Urinary bladder (tissue), 4 donors: ENCODE data around the gene MFSD6. TPM values are rescaled to one million over a fixed set of nuclear protein-coding genes. Genes with fewer than 3 reads are reported as not detected.
A peak's percentile ranks its signal among the peaks of the same experiment; 100 is the strongest.

Experiments used
- DNase-seq: peaks from one replicate; pipeline ENCODE4 v3.0.0-alpha.2; 2015; ENCODE audit errors: extremely low spot score
- H3K27ac ChIP-seq: one replicate; pipeline ENCODE4 v1.5.1; 2013; ENCODE audit warnings: low read depth, mild to moderate bottlenecking, moderate library complexity
- H3K36me3 ChIP-seq: one replicate; pipeline ENCODE4 v1.6.1; 2013; ENCODE audit warnings: mild to moderate bottlenecking, moderate library complexity; ENCODE audit not compliant: insufficient read depth
- H3K4me1 ChIP-seq: one replicate; pipeline ENCODE4 v1.6.1; 2013; ENCODE audit warnings: mild to moderate bottlenecking, moderate library complexity; ENCODE audit not compliant: insufficient read depth
- H3K4me3 ChIP-seq: one replicate; pipeline ENCODE4 v1.5.1; 2013; ENCODE audit warnings: low read depth, low read length
- WGBS: extraction: QIAGEN DNeasy Blood & Tissue Kit; methylation state at CpG from one replicate; pipeline ENCODE4 v1.1.7; 2013; 5-methylcytosine and 5-hydroxymethylcytosine counted together
- polyA plus RNA-seq: library from polyadenylated mRNA; stranded (reverse); fragments of 200-250 nt; gene quantifications from one replicate; pipeline ENCODE4 v1.2.3, GENCODE V29; 2013
- total RNA-seq: library from RNA; depleted of rRNA; stranded (reverse); fragments of >200 nt; gene quantifications from one replicate; pipeline ENCODE4 v1.2.3, GENCODE V29; 2014
- donor health status: healthy with polysubstance abuse.
- donor health status: healthy.

The MFSD6 gene
- total and polyA plus RNA-seq, 2 donors, result 16.3 to 19.3 TPM

DNA sequence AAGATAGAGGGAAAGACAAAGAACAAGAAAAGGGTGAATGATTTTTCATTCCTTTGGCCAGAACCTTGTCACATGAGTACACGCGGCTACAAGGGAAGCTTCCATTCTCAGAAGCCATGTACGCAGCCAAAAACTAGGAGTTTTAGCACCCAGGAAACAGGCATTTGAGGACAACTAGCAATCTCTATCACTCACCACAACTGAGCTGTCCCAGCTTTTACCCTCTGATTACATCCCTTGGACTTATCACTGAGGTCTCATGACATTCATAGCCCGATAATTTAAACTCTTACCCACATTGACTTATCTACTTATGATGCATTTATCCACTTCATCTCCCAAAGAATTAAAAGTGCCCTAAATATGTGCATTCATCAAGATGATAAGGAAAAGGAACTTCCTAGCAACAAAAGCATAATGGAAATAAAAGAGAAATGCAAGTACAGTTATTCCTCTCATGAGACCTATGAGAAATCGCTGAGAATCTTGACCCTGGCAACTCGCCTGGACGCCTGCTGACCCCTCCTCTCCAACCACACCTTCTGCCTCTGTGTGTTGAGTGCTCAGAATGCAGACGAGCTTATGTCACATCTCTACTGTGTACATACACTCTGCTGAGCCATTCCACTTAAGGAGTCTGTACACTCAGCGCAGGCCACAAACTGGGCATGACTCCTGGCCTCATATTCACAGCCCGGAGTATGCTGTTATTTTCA, 28.7 kb upstream of the MFSD6 start:
- Histone ChIP-seq H3K4me1 (no peaks in the 10 kb centered on the region), H3K36me3 (no peaks in the 10 kb centered on the region), H3K4me3 (no peak overlapping the region), H3K27ac (no peak overlapping the region)
- WGBS, result 49% methylated on average over 10 of the region's 10 CpGs
- no peak for DNase-seq

DNA sequence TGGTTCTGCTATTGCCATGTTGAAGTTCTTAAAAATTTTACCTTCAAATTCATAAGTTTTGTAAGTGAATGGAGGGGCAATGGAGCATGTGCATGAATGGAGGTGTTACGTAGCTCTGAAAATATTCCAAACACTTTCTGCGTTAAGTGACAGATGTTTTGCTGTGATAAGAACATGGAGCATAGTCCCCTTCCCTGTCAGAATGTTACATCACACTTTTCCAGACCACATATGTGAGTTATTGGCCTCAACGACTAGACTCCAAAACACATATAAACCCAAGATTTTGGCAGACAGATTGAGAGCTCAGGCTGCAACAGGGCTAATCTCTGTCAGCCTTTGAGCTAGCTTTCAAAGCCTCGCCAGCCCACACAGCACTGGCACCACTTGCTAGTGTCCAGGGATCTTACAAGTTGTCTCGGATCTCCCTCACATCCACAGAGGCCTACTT, 27.2 kb upstream of the MFSD6 start:
- H3K4me3 ChIP-seq, result no peak overlapping the region
- no peak overlapping the region for H3K27ac ChIP-seq
- DNase-seq, result no peak
- 70% methylated on average over 5 of the region's 5 CpGs for WGBS
- no peaks in the 10 kb centered on the region for H3K36me3 ChIP-seq
- H3K4me1 ChIP-seq, result no peaks in the 10 kb centered on the region

DNA sequence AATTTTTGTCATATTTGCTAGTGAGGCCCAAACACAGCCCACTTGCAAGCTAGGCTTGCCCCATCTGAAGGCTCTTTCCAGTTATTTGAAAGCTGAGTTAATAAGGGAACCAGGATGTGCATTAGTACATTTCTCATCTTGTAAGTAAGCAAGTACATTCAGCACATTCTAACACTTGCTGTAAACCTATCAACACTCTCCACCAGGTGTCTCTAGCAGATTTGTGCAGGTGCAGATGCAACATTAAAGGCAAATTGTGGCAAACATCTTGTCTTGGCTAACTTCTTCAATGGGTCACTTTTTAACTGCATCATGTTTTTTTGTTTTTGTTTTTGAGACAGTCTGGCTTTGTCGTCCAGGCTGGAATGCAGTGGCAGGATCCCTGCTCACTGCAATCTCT, 25.3 kb upstream of the MFSD6 start:
- Histone ChIP-seq H3K4me1 (no peaks in the 10 kb centered on the region), H3K27ac (no peak overlapping the region), H3K4me3 (no peak overlapping the region), H3K36me3 (no peaks in the 10 kb centered on the region)
- DNase-seq, result no peak
- WGBS, result 48% methylated on average over 1 of the region's 1 CpG

DNA sequence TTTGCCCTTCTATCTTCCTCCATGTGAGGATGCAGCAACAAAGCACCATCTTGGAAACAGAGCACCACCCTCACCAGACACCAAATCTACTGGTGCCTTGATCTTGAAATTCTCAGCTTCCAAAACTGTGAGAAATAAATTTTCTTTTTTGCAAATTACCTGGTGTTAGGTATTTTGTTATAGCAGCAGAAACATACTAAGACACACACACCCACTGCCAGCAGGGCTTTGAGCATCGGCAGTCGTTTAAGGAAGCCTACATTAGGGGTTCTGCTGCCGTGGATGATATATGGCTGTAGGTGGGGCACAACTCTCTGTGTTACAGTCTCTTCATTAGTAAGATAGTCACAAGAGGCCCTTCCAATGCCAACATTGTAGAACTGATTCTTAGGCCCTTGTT, 20.7 kb upstream of the MFSD6 start:
- Histone ChIP-seq H3K36me3 (no peaks in the 10 kb centered on the region), H3K4me3 (no peak overlapping the region), H3K4me1 (no peaks in the 10 kb centered on the region), H3K27ac (no peak overlapping the region)
- WGBS, result 87% methylated on average over 3 of the region's 3 CpGs
- no peak for DNase-seq

DNA sequence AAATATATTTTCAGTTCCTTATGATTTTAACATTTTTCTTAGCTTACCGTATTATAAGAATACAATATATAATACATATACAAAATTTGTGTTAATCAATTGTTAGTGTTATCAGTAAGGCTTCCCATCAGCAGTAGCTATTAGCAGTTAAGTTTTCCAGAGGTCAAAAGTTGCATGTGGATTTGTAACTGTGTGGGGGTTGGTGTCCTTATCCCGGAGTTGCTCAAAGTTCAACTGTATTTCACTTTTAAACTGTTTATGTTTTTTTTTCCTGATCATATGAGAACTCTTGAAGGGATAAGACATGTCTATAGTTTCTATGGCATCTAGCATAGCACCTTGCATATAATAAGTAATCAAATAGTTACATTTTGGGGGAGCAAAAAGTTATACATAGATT, 11.9 kb upstream of the MFSD6 start:
- WGBS, result 72% methylated on average over 2 of the region's 2 CpGs
- H3K36me3 ChIP-seq, result no peaks in the 10 kb centered on the region
- H3K4me1 ChIP-seq, result no peaks in the 10 kb centered on the region
- H3K4me3 ChIP-seq, result no peak overlapping the region
- no peak for DNase-seq
- H3K27ac ChIP-seq, result no peak overlapping the region

DNA sequence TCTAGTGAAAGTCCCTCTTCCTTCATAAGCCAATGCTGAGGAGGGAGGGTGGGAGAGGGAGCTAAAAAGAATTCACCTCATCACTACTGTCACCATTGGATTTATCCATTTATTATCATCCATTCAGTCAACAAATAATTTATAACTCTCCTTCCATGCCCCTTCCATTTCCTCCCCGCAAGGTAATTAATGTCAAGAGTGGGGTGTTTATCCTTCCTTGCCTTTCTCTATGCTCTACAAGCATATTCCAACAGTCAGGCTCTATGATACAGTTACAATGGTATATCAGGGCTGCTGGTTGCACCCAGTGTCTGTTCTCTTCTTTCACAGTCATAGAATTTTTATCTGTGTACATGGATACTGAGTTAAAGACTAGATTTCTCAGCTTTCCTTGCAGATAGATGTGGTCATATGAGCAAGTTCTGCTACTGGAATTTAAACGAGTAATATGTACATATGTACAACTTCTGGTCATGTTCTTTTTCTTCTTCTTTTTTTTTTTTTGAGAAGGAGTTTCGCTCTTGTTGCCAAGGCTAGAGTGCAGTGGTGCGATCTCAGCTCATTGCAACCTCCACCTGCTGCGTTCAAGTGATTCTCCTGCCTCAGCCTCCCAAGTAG, 5.1 kb upstream of the MFSD6 start:
- H3K27ac ChIP-seq, result no peak overlapping the region
- DNase-seq, result no peak
- no peaks in the 10 kb centered on the region for H3K36me3 ChIP-seq
- no peak overlapping the region for H3K4me3 ChIP-seq
- H3K4me1 ChIP-seq, result no peaks in the 10 kb centered on the region
- WGBS, result 63% methylated on average over 5 of the region's 5 CpGs

DNA sequence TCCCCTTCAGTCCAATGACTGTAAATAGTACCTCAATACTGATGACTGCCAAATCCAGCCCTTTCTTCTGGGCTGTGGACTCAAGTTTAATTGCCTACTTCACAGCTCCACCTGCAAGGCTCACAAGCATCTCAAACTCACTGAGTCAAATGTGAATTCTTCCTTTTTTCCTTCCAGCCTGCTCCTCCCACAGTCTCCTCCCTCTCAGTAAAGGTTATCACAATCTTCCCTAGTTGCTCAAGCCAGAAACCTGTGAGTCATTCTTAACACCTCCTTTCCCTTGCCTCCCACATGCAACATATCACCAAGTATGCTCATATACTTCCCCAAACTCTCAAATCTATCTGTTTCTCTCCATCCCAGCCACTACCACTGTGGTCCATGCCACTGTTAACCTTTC, 3.7 kb upstream of the MFSD6 start:
- no peak overlapping the region for H3K27ac ChIP-seq
- H3K4me3 ChIP-seq, result no peak overlapping the region
- no peaks in the 10 kb centered on the region for H3K4me1 ChIP-seq
- no peak for DNase-seq
- H3K36me3 ChIP-seq, result no peaks in the 10 kb centered on the region

DNA sequence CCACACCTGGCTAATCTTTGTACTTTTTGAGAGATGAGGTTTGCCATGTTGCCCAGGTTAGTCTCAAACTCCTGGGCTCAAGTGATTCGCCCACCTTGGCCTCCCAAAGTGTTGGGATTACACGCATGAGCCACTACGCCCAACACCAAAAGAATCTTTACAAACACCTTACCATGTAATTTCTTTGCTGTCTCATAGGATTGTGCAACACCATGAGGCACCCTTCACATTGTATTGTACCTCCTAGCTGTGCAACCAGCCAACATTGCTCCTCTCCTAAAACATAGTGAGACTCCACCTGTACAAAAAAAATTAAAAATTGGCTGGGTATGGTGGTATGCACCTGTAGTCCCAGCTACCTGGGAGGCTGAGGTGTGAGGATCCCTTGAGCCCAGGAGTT, 3.1 kb upstream of the MFSD6 start:
- H3K4me1 ChIP-seq, result no peaks in the 10 kb centered on the region
- H3K36me3 ChIP-seq, result no peaks in the 10 kb centered on the region
- WGBS, result 93% methylated on average over 3 of the region's 3 CpGs
- no peak overlapping the region for H3K4me3 ChIP-seq
- no peak for DNase-seq
- H3K27ac ChIP-seq, result no peak overlapping the region

DNA sequence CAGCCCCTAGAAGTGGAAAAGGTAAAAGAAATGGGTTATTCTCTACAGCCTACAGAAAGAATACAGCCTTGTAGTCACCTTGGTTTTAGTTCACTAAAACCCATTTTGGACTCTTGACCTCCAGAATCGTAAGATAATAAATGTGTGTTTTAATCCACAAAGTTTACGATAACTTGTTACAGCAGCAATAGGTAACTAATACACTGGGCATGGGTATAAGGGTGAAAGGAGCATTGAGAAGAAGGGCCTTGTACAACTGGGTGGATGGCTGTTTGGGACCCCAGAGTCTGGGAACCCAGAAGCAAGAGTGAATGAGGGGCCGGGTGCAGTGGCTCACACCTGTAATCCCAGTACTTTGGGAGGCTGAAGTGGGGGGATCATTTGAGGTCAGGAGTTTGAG, 2.2 kb upstream of the MFSD6 start:
- Histone ChIP-seq H3K4me3 (no peak overlapping the region), H3K4me1 (no peaks in the 10 kb centered on the region), H3K36me3 (no peaks in the 10 kb centered on the region), H3K27ac (no peak overlapping the region)
- WGBS, result 97% methylated on average over 3 of the region's 3 CpGs
- DNase-seq, result no peak

DNA sequence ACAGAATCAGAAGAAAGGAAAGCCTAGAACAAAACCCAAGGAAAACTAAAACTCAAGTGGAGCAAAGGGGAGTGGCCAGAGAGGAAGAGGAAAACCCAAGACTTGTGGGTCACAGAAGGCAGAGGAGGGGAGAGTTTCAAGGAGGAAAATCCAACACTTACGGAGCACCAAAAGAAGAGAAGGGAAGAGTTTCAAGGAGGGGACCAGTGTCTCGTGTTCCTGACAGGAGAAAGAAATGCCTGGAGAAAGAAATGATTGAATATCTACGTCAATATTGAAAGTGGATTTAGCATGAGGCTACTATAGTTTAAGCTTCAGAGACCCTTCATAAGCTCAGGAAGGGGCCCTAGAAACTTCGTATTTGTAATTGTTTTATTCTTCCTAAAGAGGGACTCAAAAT, 1.4 kb upstream of the MFSD6 start:
- Histone ChIP-seq H3K36me3 (no peaks in the 10 kb centered on the region), H3K4me1 (no peaks in the 10 kb centered on the region), H3K4me3 (no peak overlapping the region), H3K27ac (no peak overlapping the region)
- DNase-seq, result no peak
- 94% methylated on average over 4 of the region's 4 CpGs for WGBS

DNA sequence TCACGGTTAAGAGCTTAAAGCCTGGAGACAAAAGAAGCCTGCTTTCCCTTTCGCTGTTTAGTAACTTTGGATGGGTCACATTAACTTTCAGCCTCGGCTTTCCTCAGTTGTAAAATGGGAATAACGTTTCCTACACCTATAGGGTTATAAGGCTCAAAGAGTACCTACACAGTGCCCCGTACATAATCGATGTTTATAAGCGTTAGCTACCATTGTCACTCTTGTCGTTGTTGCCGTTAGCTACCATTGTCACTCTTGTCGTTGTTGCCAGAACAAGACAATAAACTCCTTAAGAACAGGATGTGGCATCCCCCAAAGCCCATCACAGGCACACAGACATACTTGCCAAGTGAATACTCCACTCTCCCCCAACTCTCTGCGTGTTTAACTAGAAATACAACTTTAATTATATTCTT, 901 bp upstream of the MFSD6 start:
- Histone ChIP-seq H3K4me3 (no peak overlapping the region), H3K4me1 (no peaks in the 10 kb centered on the region), H3K27ac (no peak overlapping the region), H3K36me3 (no peaks in the 10 kb centered on the region)
- no peak for DNase-seq
- 55% methylated on average over 11 of the region's 11 CpGs for WGBS

DNA sequence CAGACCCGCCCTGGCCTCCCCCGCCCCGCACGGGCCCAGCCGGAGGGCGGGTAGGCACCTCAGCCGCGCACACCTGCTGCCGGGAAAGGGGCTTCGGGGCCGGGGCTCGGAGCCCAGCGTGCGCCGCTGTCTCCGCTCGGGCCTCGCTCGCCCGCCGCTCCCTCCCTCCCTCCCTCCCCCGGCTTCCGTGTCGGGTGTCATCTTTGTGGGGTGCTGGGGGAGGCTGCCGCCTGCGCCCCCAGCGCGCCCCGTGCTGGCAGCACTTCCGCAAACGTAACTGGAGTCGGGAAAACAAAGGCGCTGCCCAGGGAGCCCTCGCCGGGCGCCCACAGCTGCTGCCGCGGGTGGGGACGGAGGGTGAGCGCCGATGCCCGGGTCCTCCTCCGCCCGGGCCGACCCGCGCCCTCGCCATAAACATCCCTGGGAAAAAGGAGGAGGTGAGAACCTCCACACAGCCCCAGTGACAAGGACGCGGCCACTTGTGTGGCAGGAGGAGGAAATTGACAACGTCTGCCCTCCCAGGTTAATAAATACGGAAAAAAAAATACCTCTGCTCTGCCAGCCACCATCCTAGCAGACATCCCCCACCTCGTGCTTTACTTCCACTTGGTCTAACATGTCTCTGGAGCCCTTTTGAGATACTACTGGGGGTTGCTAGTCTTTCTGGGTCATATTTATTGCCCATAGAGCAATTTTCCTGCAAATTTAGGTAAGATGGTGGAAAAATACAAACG, 550 bp downstream of the MFSD6 start:
- no peak for DNase-seq
- H3K27ac ChIP-seq, result peak overlapping the region; percentile 81
- H3K4me1 ChIP-seq, result no peaks in the 10 kb centered on the region
- peak overlapping the region; percentile 87 for H3K4me3 ChIP-seq
- WGBS, result 2% methylated on average over 54 of the region's 54 CpGs
- H3K36me3 ChIP-seq, result no peaks in the 10 kb centered on the region

DNA sequence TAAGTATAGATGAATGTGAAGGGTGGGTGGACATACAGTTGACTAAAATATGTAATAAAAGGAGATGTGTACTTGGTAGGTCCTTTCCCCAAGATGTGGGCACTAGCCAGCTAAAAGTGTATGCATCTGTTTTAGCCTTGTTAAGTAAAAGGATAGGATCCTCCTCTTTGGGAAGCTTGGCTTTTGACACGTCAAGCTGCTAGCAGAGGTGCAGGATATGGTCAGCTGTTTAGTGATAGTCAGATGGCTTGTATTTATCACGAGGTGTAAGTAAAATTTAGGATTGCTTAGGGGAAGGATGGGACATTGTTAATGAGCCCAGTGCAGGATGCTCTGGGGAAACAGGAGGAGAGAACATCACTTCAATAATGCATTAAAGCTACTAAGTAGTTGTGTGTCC, 1.5 kb downstream of the MFSD6 start:
- DNase-seq, result no peak
- no peak overlapping the region for H3K4me3 ChIP-seq
- WGBS, result 70% methylated on average over 2 of the region's 2 CpGs
- no peak overlapping the region for H3K27ac ChIP-seq
- no peaks in the 10 kb centered on the region for H3K4me1 ChIP-seq
- H3K36me3 ChIP-seq, result no peaks in the 10 kb centered on the region

DNA sequence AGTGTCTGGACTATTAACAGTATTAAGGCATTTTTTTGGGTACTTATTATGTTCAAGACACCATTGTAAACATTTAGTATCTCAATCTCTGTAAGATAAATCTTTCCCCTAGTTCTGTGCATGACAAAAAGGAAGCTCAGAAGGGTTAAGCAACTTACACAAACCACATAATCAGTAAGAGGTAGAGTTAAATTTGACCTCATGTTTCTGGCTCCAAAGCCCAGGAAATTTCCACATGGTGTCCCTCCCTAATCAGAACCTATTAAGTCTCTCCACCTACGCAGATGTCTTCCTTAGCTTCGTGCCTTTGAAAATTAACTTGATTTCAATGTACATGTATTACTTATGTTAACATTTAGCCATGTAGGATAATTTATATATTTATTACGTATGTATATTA, 2.0 kb downstream of the MFSD6 start:
- 85% methylated on average over 3 of the region's 3 CpGs for WGBS
- Histone ChIP-seq H3K27ac (no peak overlapping the region), H3K4me1 (no peaks in the 10 kb centered on the region)

More for the DNA sequence above, 2.0 kb downstream of the MFSD6 start:
- H3K4me3 ChIP-seq, result no peak overlapping the region
- H3K36me3 ChIP-seq, result no peaks in the 10 kb centered on the region
- DNase-seq, result no peak
